GM12878 (cell line): ENCODE measurements around the gene TIGAR. TPM values are rescaled to one million over a fixed set of nuclear protein-coding genes. Genes with fewer than 3 reads are reported as not detected.

ENCODE experiments used
- ATF2 ChIP-seq: IDR thresholded peaks from 2 replicates; pipeline ENCODE4 v1.6.1; 2012; ENCODE audit warnings: low read length, inconsistent platforms
- ATF7 ChIP-seq: fragments of 450-650 bp; IDR thresholded peaks from 2 replicates; pipeline ENCODE4 v1.6.1; 2016; ENCODE audit warnings: low read depth, mild to moderate bottlenecking
- BCLAF1 ChIP-seq: fragments of 450-650 bp; IDR thresholded peaks from 2 replicates; pipeline ENCODE4 v1.6.1; 2017; ENCODE audit warnings: antibody characterized with exemption, mild to moderate bottlenecking, moderate library complexity
- E2F4 ChIP-seq: IDR thresholded peaks from 2 replicates; pipeline ENCODE4 v1.6.1; 2012; ENCODE audit warnings: low read depth, low read length, improper control_type of control experiment
- FOS ChIP-seq: IDR thresholded peaks from 3 replicates; pipeline ENCODE4 v1.6.1; 2011; ENCODE audit warnings: borderline replicate concordance; ENCODE audit not compliant: insufficient read length; ENCODE audit errors: extremely low read depth
- GATAD2B ChIP-seq: fragments of 450-650 bp; conservative IDR thresholded peaks from 2 replicates; pipeline ENCODE4 v1.6.1; 2017; ENCODE audit warnings: low read depth, mild to moderate bottlenecking, moderate library complexity
- IRF3 ChIP-seq: fragments of 450-650 bp; IDR thresholded peaks from 2 replicates; pipeline ENCODE4 v1.6.1; 2014; ENCODE audit warnings: mild to moderate bottlenecking
- LARP7 ChIP-seq: fragments of 450-650 bp; IDR thresholded peaks from 2 replicates; pipeline ENCODE4 v1.6.1; 2017; ENCODE audit warnings: mild to moderate bottlenecking
- NR2C1 ChIP-seq: fragments of 450-650 bp; IDR thresholded peaks from 2 replicates; pipeline ENCODE4 v1.6.1; 2017; ENCODE audit warnings: antibody characterized with exemption, mild to moderate bottlenecking, moderate library complexity
- RB1 ChIP-seq: fragments of 450-650 bp; formaldehyde crosslinking; IDR thresholded peaks from 2 replicates; pipeline ENCODE4 v1.6.1; 2017; ENCODE audit warnings: mild to moderate bottlenecking, borderline replicate concordance
- RCOR1 ChIP-seq: conservative IDR thresholded peaks from 2 replicates; pipeline ENCODE4 v1.6.1; 2012; ENCODE audit warnings: low read depth, low read length, improper control_type of control experiment
- SMAD1 ChIP-seq: fragments of 450-650 bp; IDR thresholded peaks from 2 replicates; pipeline ENCODE4 v1.6.1; 2018; ENCODE audit warnings: mild to moderate bottlenecking, low read depth; ENCODE audit not compliant: partially characterized antibody
- SMC3 ChIP-seq: IDR thresholded peaks from 2 replicates; pipeline ENCODE4 v1.6.1; 2011; ENCODE audit warnings: low read length, improper control_type of control experiment, borderline replicate concordance
- SPI1 ChIP-seq: IDR thresholded peaks from 2 replicates; pipeline ENCODE4 v1.6.1; 2011; ENCODE audit warnings: low read depth, mild to moderate bottlenecking, low read length, moderate library complexity, borderline replicate concordance; ENCODE audit not compliant: insufficient read depth
- SRF ChIP-seq, 2 experiments: IDR thresholded peaks; 2 replicates each; pipeline ENCODE4 v1.6.1; 2011; ENCODE audit warnings: low read depth in 2 of 2, low read length in 2 of 2, mild to moderate bottlenecking in 1 of 2, moderate library complexity in 1 of 2
- STAT3 ChIP-seq: IDR thresholded peaks from 2 replicates; pipeline ENCODE4 v1.6.1; 2011; ENCODE audit warnings: low read depth, low read length, improper control_type of control experiment
- TARDBP ChIP-seq: IDR thresholded peaks from 2 replicates; pipeline ENCODE4 v1.6.1; 2016; ENCODE audit warnings: borderline replicate concordance
- TCF3 ChIP-seq: IDR thresholded peaks from 2 replicates; pipeline ENCODE4 v1.6.1; 2012; ENCODE audit warnings: low read depth, mild to moderate bottlenecking, low read length, borderline replicate concordance; ENCODE audit not compliant: insufficient read depth
- WRNIP1 ChIP-seq: IDR thresholded peaks from 2 replicates; pipeline ENCODE4 v1.6.1; 2011; ENCODE audit warnings: low read depth, low read length, improper control_type of control experiment, borderline replicate concordance
- ZBTB4 ChIP-seq: fragments of 450-650 bp; formaldehyde crosslinking; IDR thresholded peaks from 2 replicates; pipeline ENCODE4 v1.4.0; 2022; ENCODE audit warnings: mild to moderate bottlenecking, moderate library complexity
- ZNF274 ChIP-seq: IDR thresholded peaks from one replicate; pipeline ENCODE4 v1.8.0; 2011; ENCODE audit not compliant: insufficient read length, insufficient read depth
- ZNF622 ChIP-seq: fragments of 450-650 bp; IDR thresholded peaks from 2 replicates; pipeline ENCODE4 v1.6.1; 2017; ENCODE audit warnings: mild to moderate bottlenecking, inconsistent platforms
- polyA plus RNA-seq, 11 experiments: library from polyadenylated mRNA; depleted of rRNA in 4 of 11; unstranded in 6 of 11; stranded (reverse) in 5 of 11; fragments of >200 nt; fragmentation: Nextera tagmentation in 4 of 11; fragmentation: Illumina TruSeq in 1 of 11; extraction: Ambion mirVana in 4 of 11; extraction: Trizol in 1 of 11; gene quantifications; 1 replicate in 1 of 11; 2 replicates in 10 of 11; pipeline versions ENCODE4 v1.2.1 to v1.2.3, GENCODE V29; 2011 to 2016; ENCODE audit warnings: inconsistent platforms in 2 of 11, missing spikeins in 2 of 11, low read depth in 1 of 11
- total RNA-seq, 4 experiments: library from RNA; depleted of rRNA in 3 of 4; stranded (reverse); fragments of >200 nt in 3 of 4; fragmentation: Illumina TruSeq in 1 of 4; extraction: Trizol in 1 of 4; gene quantifications; 2 replicates each; pipeline versions ENCODE4 v1.2.1 to v1.2.3, GENCODE V29; 2013 to 2021

Gene TIGAR
- total and polyA plus RNA-seq, 10 of the 15 experiments (the other 5 are each of a cell fraction or from before 2014, with no cell fraction given): 7.6 to 45.7 (median 16.5) TPM

- TF ChIP-seq ZBTB4 (CRISPR knock-in tag) (no peak), IRF3 (no peak), GATAD2B (no peak), SMC3 (no peak), WRNIP1 (no peak), SMAD1 (no peak), TARDBP (no peak), ATF2 (no peak), ZNF622 (no peak), FOS (no peak), RB1 (no peak), RCOR1 (no peak), LARP7 (no peak), SRF (IDR thresholded peaks at IDR 0.05; ENCODE audit: low read depth in 2 of 2, low read length in 2 of 2) (no peak), E2F4 (no peak), TCF3 (no peak), BCLAF1 (no peak), NR2C1 (no peak), STAT3 (no peak), SPI1 (no peak), ZNF274 (no peak), ATF7 (no peak)
Measured at GRCh38 chr12:4274396-4275015, 46.5 kb upstream of the TIGAR start (continued).
